GM10266 (cell line): ENCODE data around the gene TBC1D32.
"Not testable (repeated sequence)": the region's sequence is repeated elsewhere in the genome, so short reads cannot be mapped to it uniquely, and the experiment has no call there.

Experiments
- DNase-seq: peaks from one replicate; pipeline ENCODE4 v3.0.0; 2012; ENCODE audit errors: extremely low spot score
- CTCF ChIP-seq: IDR thresholded peaks from 2 replicates; pipeline ENCODE4 v1.5.1; 2012; ENCODE audit warnings: mild to moderate bottlenecking, low read depth; ENCODE audit not compliant: control insufficient read depth, insufficient read depth; ENCODE audit errors: missing control alignments

TBC1D32 gene

GRCh38 chr6:121187833-121188200 is 146.5 kb downstream of the TBC1D32 start:
- no peak for DNase-seq
- TF ChIP-seq CTCF = no peak

- no peak for TF ChIP-seq CTCF
- DNase-seq = no peak
Observed at GRCh38 chr6:121187200-121187832, 147.0 kb downstream of the TBC1D32 start.

GRCh38 chr6:121183742-121184141 is 150.5 kb downstream of the TBC1D32 start:
- DNase-seq = no peak
- no peak for TF ChIP-seq CTCF

- no peak for TF ChIP-seq CTCF
- DNase-seq = no peak
Observed at GRCh38 chr6:121175827-121176226, 158.5 kb downstream of the TBC1D32 start.

GRCh38 chr6:121172451-121172850 is 161.8 kb downstream of the TBC1D32 start:
- DNase-seq = not testable (repeated sequence)

- no peak for TF ChIP-seq CTCF
- no peak for DNase-seq
Observed at GRCh38 chr6:121171879-121172278, 162.4 kb downstream of the TBC1D32 start.

GRCh38 chr6:121161886-121162285 is 172.4 kb downstream of the TBC1D32 start:
- TF ChIP-seq CTCF = no peak
- no peak for DNase-seq

- no peak for TF ChIP-seq CTCF
- DNase-seq = no peak
Observed at GRCh38 chr6:121160276-121160675, 174.0 kb downstream of the TBC1D32 start.
